CMK (cell line): Measurements from ENCODE around the gene MED26.

Experiments
- DNase-seq: peaks from one replicate; pipeline ENCODE4 v3.0.0-alpha.2; 2010; ENCODE audit warnings: low read depth

The MED26 gene

GRCh38 chr19:16650821-16651220 lies 22.8 kb upstream of the MED26 start:
- DNase-seq, result no peak

- no peak for DNase-seq
These were observed 21.7 kb upstream of the MED26 start for GRCh38 chr19:16649734-16650133.

GRCh38 chr19:16645140-16645539 lies 17.1 kb upstream of the MED26 start:
- no peak for DNase-seq

- DNase-seq, result no peak
These were observed 13.7 kb upstream of the MED26 start for GRCh38 chr19:16641695-16642094.

- DNase-seq, result no peak
These were observed 12.9 kb upstream of the MED26 start for GRCh38 chr19:16640951-16641350.

- DNase-seq, result no peak
These were observed 10.7 kb upstream of the MED26 start for GRCh38 chr19:16638666-16639065.

- DNase-seq, result no peak
These were observed 9.5 kb upstream of the MED26 start for GRCh38 chr19:16637535-16637934.

- DNase-seq, result no peak
These were observed 3.5 kb upstream of the MED26 start for GRCh38 chr19:16631465-16631864.

- no peak for DNase-seq
These were observed 1.1 kb upstream of the MED26 start for GRCh38 chr19:16628984-16629691.

GRCh38 chr19:16627928-16628182 lies 149 bp downstream of the MED26 start:
- DNase-seq, result no peak

- DNase-seq, result no peak
These were observed 644 bp downstream of the MED26 start for GRCh38 chr19:16627193-16627927.

- DNase-seq, result no peak
These were observed 1.2 kb downstream of the MED26 start for GRCh38 chr19:16626796-16627192.

GRCh38 chr19:16625163-16625958 lies 2.6 kb downstream of the MED26 start:
- no peak for DNase-seq

GRCh38 chr19:16624236-16624635 lies 3.8 kb downstream of the MED26 start:
- no peak for DNase-seq

- DNase-seq, result no peak
These were observed 4.4 kb downstream of the MED26 start for GRCh38 chr19:16623576-16623975.

GRCh38 chr19:16623066-16623465 lies 4.9 kb downstream of the MED26 start:
- DNase-seq, result no peak

GRCh38 chr19:16621165-16621800 lies 6.7 kb downstream of the MED26 start:
- DNase-seq, result no peak

GRCh38 chr19:16620584-16620983 lies 7.4 kb downstream of the MED26 start:
- no peak for DNase-seq

- no peak for DNase-seq
These were observed 8.0 kb downstream of the MED26 start for GRCh38 chr19:16620018-16620417.

- DNase-seq, result no peak
These were observed 8.5 kb downstream of the MED26 start for GRCh38 chr19:16619457-16619856.

GRCh38 chr19:16618248-16618647 lies 9.8 kb downstream of the MED26 start:
- no peak for DNase-seq

GRCh38 chr19:16615808-16616207 lies 12.2 kb downstream of the MED26 start:
- DNase-seq, result no peak

GRCh38 chr19:16614941-16615340 lies 13.1 kb downstream of the MED26 start:
- no peak for DNase-seq
